ENCODE data around the gene TMIGD1.

- TF ChIP-seq CTCF (IDR thresholded peaks at IDR 0.05; ENCODE audit: poor library complexity) (no peak), EZH2 (IDR thresholded peaks at IDR 0.05; ENCODE audit: borderline replicate concordance) (no peak), EZH2phosphoT487 (IDR thresholded peaks at IDR 0.05; ENCODE audit: low read depth, severe bottlenecking, unreplicated experiment) (no peak)
Measured at GRCh38 chr17:30363715-30364202, 29.9 kb upstream of the TMIGD1 start.

Measured in hepatocyte (in vitro differentiated cells).